Measurements from ENCODE around the gene TSSC4.

Gene TSSC4

GRCh38 chr11:2426221-2426620, 25.7 kb downstream of the TSSC4 start:
- H3K4me3 ChIP-seq: no peak overlapping the region

GRCh38 chr11:2426826-2427521, 26.4 kb downstream of the TSSC4 start:
- Histone ChIP-seq H3K4me3 (no peak overlapping the region), H3K27ac (no peak overlapping the region)

More at GRCh38 chr11:2426221-2426620, 25.7 kb downstream of the TSSC4 start:
- H3K27ac ChIP-seq: no peak overlapping the region

GRCh38 chr11:2427721-2428321, 27.3 kb downstream of the TSSC4 start:
- H3K27ac ChIP-seq: no peak overlapping the region
- H3K4me3 ChIP-seq: no peak overlapping the region

- no peak overlapping the region for H3K4me3 ChIP-seq
- no peak overlapping the region for H3K27ac ChIP-seq
These were observed 27.8 kb downstream of the TSSC4 start for GRCh38 chr11:2428322-2428795.

- no peak overlapping the region for H3K27ac ChIP-seq
- H3K4me3 ChIP-seq: no peak overlapping the region
These were observed 30.8 kb downstream of the TSSC4 start for GRCh38 chr11:2431395-2431794.

- H3K4me3 ChIP-seq: no peak overlapping the region
- H3K27ac ChIP-seq: no peak overlapping the region
These were observed 31.6 kb downstream of the TSSC4 start for GRCh38 chr11:2432171-2432621.

GRCh38 chr11:2432628-2433071, 32.1 kb downstream of the TSSC4 start:
- no peak overlapping the region for H3K27ac ChIP-seq
- H3K4me3 ChIP-seq: no peak overlapping the region

- no peak overlapping the region for H3K27ac ChIP-seq
- no peak overlapping the region for H3K4me3 ChIP-seq
These were observed 32.8 kb downstream of the TSSC4 start for GRCh38 chr11:2433106-2433925.

- no peak overlapping the region for H3K4me3 ChIP-seq
- H3K27ac ChIP-seq: no peak overlapping the region
These were observed 33.5 kb downstream of the TSSC4 start for GRCh38 chr11:2434008-2434407.

GRCh38 chr11:2434506-2435255, 34.1 kb downstream of the TSSC4 start:
- no peak overlapping the region for H3K27ac ChIP-seq
- H3K4me3 ChIP-seq: no peak overlapping the region

- H3K4me3 ChIP-seq: no peak overlapping the region
- no peak overlapping the region for H3K27ac ChIP-seq
These were observed 34.9 kb downstream of the TSSC4 start for GRCh38 chr11:2435288-2436012.

GRCh38 chr11:2436013-2436520, 35.5 kb downstream of the TSSC4 start:
- H3K27ac ChIP-seq: no peak overlapping the region
- no peak overlapping the region for H3K4me3 ChIP-seq

GRCh38 chr11:2436521-2437031, 36.0 kb downstream of the TSSC4 start:
- no peak overlapping the region for H3K27ac ChIP-seq
- no peak overlapping the region for H3K4me3 ChIP-seq

GRCh38 chr11:2437516-2437915, 37.0 kb downstream of the TSSC4 start:
- Histone ChIP-seq H3K27ac (no peak overlapping the region), H3K4me3 (no peak overlapping the region)

- H3K27ac ChIP-seq: no peak overlapping the region
- no peak overlapping the region for H3K4me3 ChIP-seq
These were observed 39.3 kb downstream of the TSSC4 start for GRCh38 chr11:2439820-2440219.

GRCh38 chr11:2440646-2441045, 40.1 kb downstream of the TSSC4 start:
- no peak overlapping the region for H3K27ac ChIP-seq
- H3K4me3 ChIP-seq: no peak overlapping the region

- Histone ChIP-seq H3K4me3 (no peak overlapping the region), H3K27ac (no peak overlapping the region)
These were observed 40.6 kb downstream of the TSSC4 start for GRCh38 chr11:2441171-2441570.

- Histone ChIP-seq H3K27ac (no peak overlapping the region), H3K4me3 (no peak overlapping the region)
These were observed 42.0 kb downstream of the TSSC4 start for GRCh38 chr11:2442589-2442988.

- H3K4me3 ChIP-seq: no peak overlapping the region
- H3K27ac ChIP-seq: no peak overlapping the region
These were observed 42.9 kb downstream of the TSSC4 start for GRCh38 chr11:2443406-2443805.

All from skin epidermis (tissue), 12 donors.